ENCODE data around the gene RAB11FIP3. TPM values are rescaled to one million over a fixed set of nuclear protein-coding genes. Genes with fewer than 3 reads are reported as not detected.
A peak's percentile ranks its signal among the peaks of the same experiment; 100 is the strongest.
"Not testable (repeated sequence)": the region's sequence is repeated elsewhere in the genome, so short reads cannot be mapped to it uniquely, and the experiment has no call there.

RAB11FIP3 gene
- total RNA-seq, 2 experiments from 2014 or later = 14.2 to 17.0 TPM

- ChIA-PET CTCF (no interaction called here), POLR2A (no interaction called here)
- Mint-ChIP-seq H3K4me1 (no peaks in the 10 kb centered on the region), H3K27ac (no peak overlapping the region), H3K36me3 (ENCODE audit: low read depth) (no peaks in the 10 kb centered on the region), H3K9me3 (ENCODE audit: low read depth) (no peaks in the 10 kb centered on the region), H3K27me3 (no peaks in the 10 kb centered on the region), H3K4me3 (no peak overlapping the region)
- no peak for ATAC-seq
- DNase-seq = no peak
- intact Hi-C loops (cut with DNase I, micrococcal nuclease) = loop anchor here in 1 of 2 experiments (10.0 kb wide), 1 partner anchor 1208 kb away; the partner anchor contains the start of genes CRAMP1 and IFT140
Observed at GRCh38 chr16:407253-407652, 18.2 kb upstream of the RAB11FIP3 start.

GRCh38 chr16:410516-411178 lies 14.8 kb upstream of the RAB11FIP3 start:
- DNase-seq (no peak), ATAC-seq (no peak)
- ChIA-PET CTCF (no interaction called here), POLR2A (no interaction called here)
- H3K27me3 Mint-ChIP-seq = no peaks in the 10 kb centered on the region
- H3K9me3 Mint-ChIP-seq (ENCODE audit: low read depth) = no peaks in the 10 kb centered on the region
- H3K27ac Mint-ChIP-seq = no peak overlapping the region
- H3K4me3 Mint-ChIP-seq = no peak overlapping the region
- H3K36me3 Mint-ChIP-seq (ENCODE audit: low read depth) = no peaks in the 10 kb centered on the region
- H3K4me1 Mint-ChIP-seq = no peaks in the 10 kb centered on the region
- intact Hi-C loops (cut with DNase I, micrococcal nuclease) = no loop called here

GRCh38 chr16:411576-412265 lies 13.7 kb upstream of the RAB11FIP3 start:
- no peak overlapping the region for H3K27ac Mint-ChIP-seq
- H3K27me3 Mint-ChIP-seq = no peaks in the 10 kb centered on the region
- H3K4me1 Mint-ChIP-seq = no peaks in the 10 kb centered on the region
- ATAC-seq = no peak
- POLR2A ChIA-PET = no interaction called here
- no peaks in the 10 kb centered on the region for H3K36me3 Mint-ChIP-seq (ENCODE audit: low read depth)
- no peaks in the 10 kb centered on the region for H3K9me3 Mint-ChIP-seq (ENCODE audit: low read depth)
- no peak for DNase-seq
- CTCF ChIA-PET = no interaction called here
- no peak overlapping the region for H3K4me3 Mint-ChIP-seq
- intact Hi-C loops (cut with DNase I, micrococcal nuclease) = no loop called here

- POLR2A ChIA-PET = interaction anchor here (0.5 kb wide), 1 partner anchor 23 kb away, joined by 3 read pairs; no protein-coding TSS in a partner anchor
Observed at GRCh38 chr16:414395-415169, 10.9 kb upstream of the RAB11FIP3 start.

GRCh38 chr16:415170-415498 lies 10.3 kb upstream of the RAB11FIP3 start:
- H3K4me1 Mint-ChIP-seq; H3K4me3 Mint-ChIP-seq; H3K36me3 Mint-ChIP-seq (ENCODE audit: low read depth); intact Hi-C loops (cut with DNase I, micrococcal nuclease); H3K27ac Mint-ChIP-seq; ATAC-seq; DNase-seq; H3K27me3 Mint-ChIP-seq; H3K9me3 Mint-ChIP-seq (ENCODE audit: low read depth): not testable (repeated sequence)
- CTCF ChIA-PET = interaction anchor here (1.0 to 1.5 kb wide), 2 partner anchors 19 to 73 kb away, joined by 3 read pairs; no protein-coding TSS in a partner anchor
- POLR2A ChIA-PET = interaction anchor here (0.5 kb wide), 1 partner anchor 23 kb away, joined by 3 read pairs; no protein-coding TSS in a partner anchor

More at GRCh38 chr16:414395-415169, 10.9 kb upstream of the RAB11FIP3 start:
- intact Hi-C loops (cut with DNase I, micrococcal nuclease) = no loop called here
- Mint-ChIP-seq H3K4me1 (no peaks in the 10 kb centered on the region), H3K36me3 (ENCODE audit: low read depth) (no peaks in the 10 kb centered on the region), H3K27me3 (no peaks in the 10 kb centered on the region), H3K27ac (no peak overlapping the region), H3K4me3 (no peak overlapping the region), H3K9me3 (ENCODE audit: low read depth) (no peaks in the 10 kb centered on the region)
- no peak for DNase-seq
- CTCF ChIA-PET = interaction anchor here (1.0 to 1.5 kb wide), 2 partner anchors 19 to 73 kb away, joined by 3 read pairs; no protein-coding TSS in a partner anchor
- no peak for ATAC-seq

GRCh38 chr16:422179-422578 lies 3.3 kb upstream of the RAB11FIP3 start:
- H3K27me3 Mint-ChIP-seq; DNase-seq; H3K27ac Mint-ChIP-seq; ATAC-seq; POLR2A ChIA-PET; H3K9me3 Mint-ChIP-seq (ENCODE audit: low read depth); H3K4me3 Mint-ChIP-seq; H3K36me3 Mint-ChIP-seq (ENCODE audit: low read depth): not testable (repeated sequence)
- peaks cover 12% of the 10 kb centered on the region for H3K4me1 Mint-ChIP-seq
- intact Hi-C loops (cut with DNase I, micrococcal nuclease) = loop anchor here in 1 of 2 experiments (10.0 kb wide), 1 partner anchor 883 kb away; the partner anchor contains the start of gene UBE2I
- CTCF ChIA-PET = interaction anchor here (0.5 to 1.2 kb wide), 3 partner anchors 21 to 39 kb away, joined by 3 read pairs; partner anchors contain the start of gene DECR2

GRCh38 chr16:424033-424622 lies 1.3 kb upstream of the RAB11FIP3 start:
- H3K9me3 Mint-ChIP-seq (ENCODE audit: low read depth) = no peaks in the 10 kb centered on the region
- POLR2A ChIA-PET = no interaction called here
- intact Hi-C loops (cut with DNase I, micrococcal nuclease) = loop anchor here in 1 of 2 experiments (2.0 to 10.0 kb wide), 2 partner anchors 71 to 881 kb away; partner anchors contain the start of genes AXIN1 and UBE2I

GRCh38 chr16:424623-425081 lies 797 bp upstream of the RAB11FIP3 start:
- Mint-ChIP-seq H3K4me3 (peak overlapping the region; percentile 74), H3K9me3 (ENCODE audit: low read depth) (no peaks in the 10 kb centered on the region), H3K27me3 (peaks cover 5% of the 10 kb centered on the region), H3K27ac (no peak overlapping the region), H3K36me3 (ENCODE audit: low read depth) (no peaks in the 10 kb centered on the region), H3K4me1 (peaks cover 26% of the 10 kb centered on the region)
- intact Hi-C loops (cut with DNase I, micrococcal nuclease) = loop anchor here (1.0 to 10.0 kb wide), 10 partner anchors 23 to 880 kb away; partner anchors contain the start of genes AXIN1 (in 1 of the 2), CAPN15 (in 1 of the 2), DECR2 (in 1 of the 2) and METTL26 (in 1 of the 2)
- POLR2A ChIA-PET = no interaction called here
- ATAC-seq (no peak), DNase-seq (peak; percentile 10)
- CTCF ChIA-PET = interaction anchor here (0.7 to 1.4 kb wide), 3 partner anchors 24 to 243 kb away, joined by 3 to 4 read pairs (median 3); partner anchors contain the start of gene DECR2

More at GRCh38 chr16:424033-424622, 1.3 kb upstream of the RAB11FIP3 start:
- CTCF ChIA-PET = interaction anchor here (0.7 kb wide), 1 partner anchor 242 kb away, joined by 3 read pairs; no protein-coding TSS in a partner anchor
- Mint-ChIP-seq H3K27me3 (peaks cover 5% of the 10 kb centered on the region), H3K27ac (no peak overlapping the region), H3K36me3 (ENCODE audit: low read depth) (no peaks in the 10 kb centered on the region), H3K4me3 (peak overlapping the region; percentile 74), H3K4me1 (peaks cover 26% of the 10 kb centered on the region)
- DNase-seq (no peak), ATAC-seq (no peak)

- Mint-ChIP-seq H3K36me3 (ENCODE audit: low read depth) (no peaks in the 10 kb centered on the region), H3K27me3 (peaks cover 5% of the 10 kb centered on the region), H3K4me1 (peaks cover 30% of the 10 kb centered on the region), H3K27ac (no peak overlapping the region), H3K4me3 (peak overlapping the region; percentile 74), H3K9me3 (ENCODE audit: low read depth) (no peaks in the 10 kb centered on the region)
- DNase-seq = no peak
- POLR2A ChIA-PET = interaction anchor here (0.6 kb wide), 1 partner anchor 34 kb away, joined by 5 read pairs; no protein-coding TSS in a partner anchor
- intact Hi-C loops (cut with DNase I, micrococcal nuclease) = loop anchor here (1.0 to 10.0 kb wide), 10 partner anchors 24 to 879 kb away; partner anchors contain the start of genes AXIN1 (in 1 of the 2), CAPN15 (in 1 of the 2), DECR2 (in 1 of the 2) and METTL26 (in 1 of the 2)
- CTCF ChIA-PET = interaction anchor here (0.6 to 1.4 kb wide), 5 partner anchors 11 to 258 kb away, joined by 3 to 4 read pairs (median 3); partner anchors contain the start of genes DECR2 and JMJD8
- ATAC-seq = peak; percentile 68
Observed at GRCh38 chr16:425740-426114, 278 bp downstream of the RAB11FIP3 start.

- peaks cover 30% of the 10 kb centered on the region for H3K4me1 Mint-ChIP-seq
- ATAC-seq = no peak
- ChIA-PET CTCF (interaction anchor here (1.0 to 1.4 kb wide), 3 partner anchors 10 to 61 kb away, joined by 3 to 4 read pairs (median 3); partner anchors contain the start of gene DECR2), POLR2A (interaction anchor here (0.6 kb wide), 1 partner anchor 35 kb away, joined by 5 read pairs; no protein-coding TSS in a partner anchor)
- H3K27ac Mint-ChIP-seq = peak overlapping the region; percentile 13
- H3K4me3 Mint-ChIP-seq = peak overlapping the region; percentile 74
- H3K36me3 Mint-ChIP-seq (ENCODE audit: low read depth) = no peaks in the 10 kb centered on the region
- H3K9me3 Mint-ChIP-seq (ENCODE audit: low read depth) = no peaks in the 10 kb centered on the region
- peak; percentile 32 for DNase-seq
- intact Hi-C loops (cut with DNase I, micrococcal nuclease) = loop anchor here (5.0 to 10.0 kb wide), 2 partner anchors 34 to 878 kb away; partner anchors contain the start of gene UBE2I (in 1 of the 2)
- peaks cover 5% of the 10 kb centered on the region for H3K27me3 Mint-ChIP-seq
Observed at GRCh38 chr16:426115-426905, 861 bp downstream of the RAB11FIP3 start.

Data from activated CD4-positive, alpha-beta T cell treated with anti-CD3 and anti-CD28 coated beads for 36 hours (primary cell).